T-helper 1 cell treated with Interleukin-12 subunit alpha and Interleukin-12 subunit beta and Interleukin-4 antibody, amounts not matched to agents 30 μg/mL and 1 μg/mL, for 36 hours (primary cell): ENCODE data around the gene CRYBG3.
A peak's percentile ranks its signal among the peaks of the same experiment; 100 is the strongest.

ENCODE experiments used
- H3K27ac Mint-ChIP-seq: one replicate; pipeline ENCODE4 v1.8.0; 2021; ENCODE audit warnings: mild to moderate bottlenecking, mixed read lengths
- H3K27me3 Mint-ChIP-seq: one replicate; pipeline ENCODE4 v1.8.0; 2021; ENCODE audit warnings: low read depth, mixed read lengths
- H3K36me3 Mint-ChIP-seq: one replicate; pipeline ENCODE4 v1.8.0; 2021; ENCODE audit warnings: low read depth, mixed read lengths
- H3K4me1 Mint-ChIP-seq: one replicate; pipeline ENCODE4 v1.8.0; 2021; ENCODE audit warnings: low read depth, mixed read lengths
- H3K4me3 Mint-ChIP-seq: one replicate; pipeline ENCODE4 v1.8.0; 2021; ENCODE audit warnings: mild to moderate bottlenecking, moderate library complexity, mixed read lengths
- H3K9me3 Mint-ChIP-seq: one replicate; pipeline ENCODE4 v1.8.0; 2021; ENCODE audit warnings: mixed read lengths

Gene CRYBG3

GRCh38 chr3:97931218-97931617, 109.4 kb downstream of the CRYBG3 start:
- Mint-ChIP-seq H3K36me3 (peaks cover 43% of the 10 kb centered on the region), H3K27ac (no peak overlapping the region), H3K4me1 (peaks cover 2% of the 10 kb centered on the region), H3K27me3 (no peaks in the 10 kb centered on the region), H3K9me3 (peaks cover 9% of the 10 kb centered on the region), H3K4me3 (no peak overlapping the region)

- Mint-ChIP-seq H3K27me3 (no peaks in the 10 kb centered on the region), H3K9me3 (peaks cover 9% of the 10 kb centered on the region), H3K27ac (no peak overlapping the region), H3K4me1 (peaks cover 2% of the 10 kb centered on the region), H3K36me3 (peaks cover 47% of the 10 kb centered on the region), H3K4me3 (no peak overlapping the region)
These were observed 110.6 kb downstream of the CRYBG3 start for GRCh38 chr3:97932387-97932801.

GRCh38 chr3:97934980-97935695, 113.3 kb downstream of the CRYBG3 start:
- Mint-ChIP-seq H3K27me3 (no peaks in the 10 kb centered on the region), H3K9me3 (peaks cover 9% of the 10 kb centered on the region), H3K4me1 (peaks cover 4% of the 10 kb centered on the region), H3K27ac (no peak overlapping the region), H3K36me3 (peaks cover 58% of the 10 kb centered on the region), H3K4me3 (no peak overlapping the region)

GRCh38 chr3:97935842-97936241, 114.0 kb downstream of the CRYBG3 start:
- no peak overlapping the region for H3K4me3 Mint-ChIP-seq
- H3K36me3 Mint-ChIP-seq: peaks cover 56% of the 10 kb centered on the region
- H3K27me3 Mint-ChIP-seq: no peaks in the 10 kb centered on the region
- peaks cover 4% of the 10 kb centered on the region for H3K4me1 Mint-ChIP-seq
- H3K9me3 Mint-ChIP-seq: peaks cover 6% of the 10 kb centered on the region
- H3K27ac Mint-ChIP-seq: peak overlapping the region; percentile 37

- Mint-ChIP-seq H3K4me1 (peaks cover 4% of the 10 kb centered on the region), H3K4me3 (no peak overlapping the region), H3K27ac (peak overlapping the region; percentile 53), H3K27me3 (no peaks in the 10 kb centered on the region), H3K36me3 (peaks cover 51% of the 10 kb centered on the region), H3K9me3 (no peaks in the 10 kb centered on the region)
These were observed 115.4 kb downstream of the CRYBG3 start for GRCh38 chr3:97937205-97937604.

- Mint-ChIP-seq H3K27ac (no peak overlapping the region), H3K9me3 (no peaks in the 10 kb centered on the region), H3K4me3 (no peak overlapping the region), H3K4me1 (peaks cover 7% of the 10 kb centered on the region), H3K27me3 (no peaks in the 10 kb centered on the region), H3K36me3 (peaks cover 57% of the 10 kb centered on the region)
These were observed 116.6 kb downstream of the CRYBG3 start for GRCh38 chr3:97938444-97938843.

GRCh38 chr3:97939401-97939800, 117.6 kb downstream of the CRYBG3 start:
- H3K36me3 Mint-ChIP-seq: peaks cover 65% of the 10 kb centered on the region
- no peak overlapping the region for H3K4me3 Mint-ChIP-seq
- no peak overlapping the region for H3K27ac Mint-ChIP-seq
- H3K4me1 Mint-ChIP-seq: peaks cover 8% of the 10 kb centered on the region
- no peaks in the 10 kb centered on the region for H3K9me3 Mint-ChIP-seq
- H3K27me3 Mint-ChIP-seq: no peaks in the 10 kb centered on the region

GRCh38 chr3:97940034-97940433, 118.2 kb downstream of the CRYBG3 start:
- H3K27ac Mint-ChIP-seq: no peak overlapping the region
- H3K9me3 Mint-ChIP-seq: no peaks in the 10 kb centered on the region
- peaks cover 63% of the 10 kb centered on the region for H3K36me3 Mint-ChIP-seq
- H3K4me3 Mint-ChIP-seq: no peak overlapping the region
- H3K4me1 Mint-ChIP-seq: peaks cover 8% of the 10 kb centered on the region
- H3K27me3 Mint-ChIP-seq: no peaks in the 10 kb centered on the region

- Mint-ChIP-seq H3K4me1 (peaks cover 5% of the 10 kb centered on the region), H3K27me3 (no peaks in the 10 kb centered on the region), H3K36me3 (peaks cover 54% of the 10 kb centered on the region), H3K9me3 (no peaks in the 10 kb centered on the region), H3K4me3 (no peak overlapping the region), H3K27ac (no peak overlapping the region)
These were observed 121.2 kb downstream of the CRYBG3 start for GRCh38 chr3:97942801-97943546.

- H3K27me3 Mint-ChIP-seq: no peaks in the 10 kb centered on the region
- H3K27ac Mint-ChIP-seq: peak overlapping the region; percentile 9
These were observed 126.7 kb downstream of the CRYBG3 start for GRCh38 chr3:97948351-97949109.

GRCh38 chr3:97949110-97949485, 127.3 kb downstream of the CRYBG3 start:
- no peaks in the 10 kb centered on the region for H3K27me3 Mint-ChIP-seq
- H3K4me1 Mint-ChIP-seq: peaks cover 13% of the 10 kb centered on the region
- H3K27ac Mint-ChIP-seq: no peak overlapping the region
- H3K4me3 Mint-ChIP-seq: no peak overlapping the region
- H3K36me3 Mint-ChIP-seq: peaks cover 64% of the 10 kb centered on the region
- no peaks in the 10 kb centered on the region for H3K9me3 Mint-ChIP-seq

More at GRCh38 chr3:97948351-97949109, 126.7 kb downstream of the CRYBG3 start:
- no peak overlapping the region for H3K4me3 Mint-ChIP-seq
- peaks cover 13% of the 10 kb centered on the region for H3K4me1 Mint-ChIP-seq
- H3K9me3 Mint-ChIP-seq: no peaks in the 10 kb centered on the region
- peaks cover 68% of the 10 kb centered on the region for H3K36me3 Mint-ChIP-seq

- Mint-ChIP-seq H3K9me3 (no peaks in the 10 kb centered on the region), H3K27me3 (no peaks in the 10 kb centered on the region), H3K4me1 (peaks cover 15% of the 10 kb centered on the region), H3K36me3 (peaks cover 66% of the 10 kb centered on the region), H3K4me3 (no peak overlapping the region), H3K27ac (no peak overlapping the region)
These were observed 127.9 kb downstream of the CRYBG3 start for GRCh38 chr3:97949743-97950142.

- Mint-ChIP-seq H3K36me3 (peaks cover 71% of the 10 kb centered on the region), H3K27me3 (no peaks in the 10 kb centered on the region), H3K4me1 (peaks cover 20% of the 10 kb centered on the region), H3K4me3 (no peak overlapping the region), H3K9me3 (no peaks in the 10 kb centered on the region), H3K27ac (no peak overlapping the region)
These were observed 128.5 kb downstream of the CRYBG3 start for GRCh38 chr3:97950360-97950759.

- Mint-ChIP-seq H3K9me3 (no peaks in the 10 kb centered on the region), H3K27ac (no peak overlapping the region), H3K4me3 (no peak overlapping the region), H3K27me3 (no peaks in the 10 kb centered on the region), H3K4me1 (peaks cover 22% of the 10 kb centered on the region), H3K36me3 (peaks cover 64% of the 10 kb centered on the region)
These were observed 130.5 kb downstream of the CRYBG3 start for GRCh38 chr3:97952280-97952679.
